ENCODE measurements around the gene TRMT10B.

The TRMT10B gene

GRCh38 chr9:37753489-37754190 lies at the start of gene TRMT10B:
TRMT10B (plus strand) TSS chr9:37753805; CDS start chr9:37761932, 8,127 bp downstream.
- DNase-seq (ENCODE audit: low spot score) = peak; percentile 51

- DNase-seq (ENCODE audit: low spot score) = no peak
These were observed 47.8 kb upstream of the TRMT10B start for GRCh38 chr9:37705787-37706186.

- no peak for DNase-seq (ENCODE audit: low spot score)
These were observed 47.3 kb upstream of the TRMT10B start for GRCh38 chr9:37706290-37706689.

- no peak for DNase-seq (ENCODE audit: low spot score)
These were observed 45.9 kb upstream of the TRMT10B start for GRCh38 chr9:37707748-37708147.

- no peak for DNase-seq (ENCODE audit: low spot score)
These were observed 43.6 kb upstream of the TRMT10B start for GRCh38 chr9:37710046-37710445.

GRCh38 chr9:37715260-37715659 lies 38.3 kb upstream of the TRMT10B start:
- DNase-seq (ENCODE audit: low spot score) = no peak

- DNase-seq (ENCODE audit: low spot score) = no peak
These were observed 37.6 kb upstream of the TRMT10B start for GRCh38 chr9:37715991-37716505.

GRCh38 chr9:37719526-37719925 lies 34.1 kb upstream of the TRMT10B start:
- DNase-seq (ENCODE audit: low spot score) = no peak

GRCh38 chr9:37727013-37727412 lies 26.6 kb upstream of the TRMT10B start:
- DNase-seq (ENCODE audit: low spot score) = no peak

- no peak for DNase-seq (ENCODE audit: low spot score)
These were observed 24.1 kb upstream of the TRMT10B start for GRCh38 chr9:37729499-37729898.

- no peak for DNase-seq (ENCODE audit: low spot score)
These were observed 23.3 kb upstream of the TRMT10B start for GRCh38 chr9:37730256-37730655.

- DNase-seq (ENCODE audit: low spot score) = no peak
These were observed 22.8 kb upstream of the TRMT10B start for GRCh38 chr9:37730839-37731238.

GRCh38 chr9:37732086-37732741 lies 21.4 kb upstream of the TRMT10B start:
- DNase-seq (ENCODE audit: low spot score) = no peak

- no peak for DNase-seq (ENCODE audit: low spot score)
These were observed 20.7 kb upstream of the TRMT10B start for GRCh38 chr9:37732952-37733351.

- no peak for DNase-seq (ENCODE audit: low spot score)
These were observed 14.4 kb upstream of the TRMT10B start for GRCh38 chr9:37739222-37739621.

- DNase-seq (ENCODE audit: low spot score) = no peak
These were observed 13.5 kb upstream of the TRMT10B start for GRCh38 chr9:37740128-37740527.

GRCh38 chr9:37740631-37741328 lies 12.8 kb upstream of the TRMT10B start:
- DNase-seq (ENCODE audit: low spot score) = no peak

- DNase-seq (ENCODE audit: low spot score) = no peak
These were observed 7.6 kb upstream of the TRMT10B start for GRCh38 chr9:37745970-37746369.

- no peak for DNase-seq (ENCODE audit: low spot score)
These were observed 6.9 kb upstream of the TRMT10B start for GRCh38 chr9:37746448-37747270.

GRCh38 chr9:37747271-37747753 lies 6.3 kb upstream of the TRMT10B start:
- peak; percentile 66 for DNase-seq (ENCODE audit: low spot score)

GRCh38 chr9:37749129-37749528 lies 4.5 kb upstream of the TRMT10B start:
- no peak for DNase-seq (ENCODE audit: low spot score)

GRCh38 chr9:37751186-37751585 lies 2.4 kb upstream of the TRMT10B start:
- no peak for DNase-seq (ENCODE audit: low spot score)

Data from pons (tissue), 1 donor.